HCT116 (cell line): ENCODE data around the gene LRRC74B. TPM values are rescaled to one million over a fixed set of nuclear protein-coding genes. Genes with fewer than 3 reads are reported as not detected.

Experiments
- ATAC-seq: fragments of 200-7000 bp; cut with Tn5 transposase; 2 replicates; pipeline ENCODE4 v1.9.1; 2020; ENCODE audit warnings: mild to moderate bottlenecking, moderate library complexity
- BruUV-seq: library from RNA; stranded (reverse); fragments of 400-500 nt; replicated peaks from 2 replicates; lab custom pipeline; 2021; lab: Mats Ljungman, UMichigan
- CTCF ChIA-PET: fragments of 300-600 bp; sonication (Branson Sonifier 250); formaldehyde crosslinking; loops from one replicate; lab custom pipeline; 2021; ENCODE audit warnings: antibody characterized with exemption; lab: Charles Lee
- POLR2A ChIA-PET: fragments of 300-600, 350-600 bp; sonication (Branson Sonifier 250); formaldehyde crosslinking; loops from one replicate; lab custom pipeline; 2021; ENCODE audit warnings: antibody characterized with exemption; lab: Charles Lee
- RAD21 ChIA-PET, 2 experiments: fragments of 300-600 bp; sonication (Branson Sonifier 250); formaldehyde crosslinking; loops; one replicate each; lab custom pipeline; 2023; ENCODE audit warnings: low total read pairs in 2 of 2; ENCODE audit not compliant: uncharacterized antibody in 2 of 2, unreplicated experiment in 2 of 2, low non-redundant PET in 1 of 2; lab: Charles Lee
- DNase-seq: peaks from one replicate; pipeline ENCODE4 v3.0.0-alpha.2; 2010; ENCODE audit warnings: low read depth, low spot score
- H2AFZ ChIP-seq: fragments of 200-600 bp; shearing (Covaris generic), sonication (generic); 2 replicates; pipeline ENCODE4 v1.6.1; 2017; ENCODE audit warnings: low read depth, mixed run types, mixed read lengths, antibody characterized with exemption, low read length; ENCODE audit not compliant: poor library complexity, severe bottlenecking
- H3K27ac ChIP-seq: 2 replicates; pipeline ENCODE4 v1.5.1; 2012; ENCODE audit warnings: low read depth, low read length
- H3K27me3 ChIP-seq: fragments of 200-600 bp; sonication (generic); 2 replicates; pipeline ENCODE4 v1.6.1; 2016; ENCODE audit warnings: mixed run types, low read length, mixed read lengths; ENCODE audit not compliant: insufficient read depth
- H3K36me3 ChIP-seq, 2 experiments: fragments of 200-500 bp in 1 of 2; fragments of 200-600 bp in 1 of 2; sonication (Bioruptor generic) in 1 of 2; sonication (generic) in 1 of 2; 2 replicates each; pipeline versions ENCODE4 v1.5.1 to v1.6.1; 2014 to 2016; ENCODE audit warnings: low read length in 2 of 2, inconsistent platforms in 1 of 2, mixed read lengths in 1 of 2, mixed run types in 1 of 2; ENCODE audit not compliant: insufficient read depth in 2 of 2, control insufficient read depth in 1 of 2
- H3K4me1 ChIP-seq, 2 experiments: fragments of 200-600 bp in 1 of 2; sonication (generic) in 1 of 2; 2 replicates each; pipeline versions ENCODE4 v1.5.1 to v1.6.1; 2012 to 2017; ENCODE audit warnings: low read length in 2 of 2, inconsistent platforms in 1 of 2, mild to moderate bottlenecking in 1 of 2, mixed read lengths in 1 of 2, mixed run types in 1 of 2, moderate library complexity in 1 of 2; ENCODE audit not compliant: insufficient read depth in 2 of 2, control insufficient read depth in 1 of 2
- H3K4me2 ChIP-seq: fragments of 200-600 bp; sonication (generic); 2 replicates; pipeline ENCODE4 v1.6.1; 2017; ENCODE audit warnings: mixed run types, low read length, mixed read lengths
- H3K4me3 ChIP-seq, 2 experiments: fragments of 200-600 bp in 1 of 2; sonication (generic) in 1 of 2; replicated peaks in 1 of 2; 2 replicates each; pipeline ENCODE4 v1.5.1; 2011 to 2016; ENCODE audit warnings: low read length in 2 of 2, control low read depth in 1 of 2, low read depth in 1 of 2, mild to moderate bottlenecking in 1 of 2, mixed read lengths in 1 of 2, mixed run types in 1 of 2
- H3K79me2 ChIP-seq: fragments of 200-600 bp; sonication (generic); 2 replicates; pipeline ENCODE4 v1.6.1; 2017; ENCODE audit warnings: mild to moderate bottlenecking, mixed run types, low read length, moderate library complexity, mixed read lengths; ENCODE audit not compliant: insufficient read depth
- H3K9ac ChIP-seq: fragments of 200-600 bp; sonication (generic); 2 replicates; pipeline ENCODE4 v1.6.1; 2016; ENCODE audit warnings: low read length, mixed read lengths
- H3K9me2 ChIP-seq: fragments of 200-600 bp; sonication (generic), shearing (Covaris generic); 2 replicates; pipeline ENCODE4 v1.6.1; 2017; ENCODE audit warnings: mixed run types, mild to moderate bottlenecking, moderate library complexity; ENCODE audit not compliant: insufficient read depth
- H3K9me3 ChIP-seq, 2 experiments: fragments of 200-500 bp in 1 of 2; fragments of 200-600 bp in 1 of 2; sonication (Bioruptor generic) in 1 of 2; sonication (generic) in 1 of 2; 2 replicates each; pipeline ENCODE4 v1.6.1; 2014 to 2017; ENCODE audit warnings: low read length in 2 of 2, mixed read lengths in 2 of 2, inconsistent platforms in 1 of 2, low read depth in 1 of 2, mild to moderate bottlenecking in 1 of 2, mixed run types in 1 of 2, moderate library complexity in 1 of 2; ENCODE audit not compliant: control insufficient read depth in 1 of 2, insufficient read depth in 1 of 2
- H4K20me1 ChIP-seq: fragments of 200-600 bp; sonication (generic), shearing (Covaris generic); 2 replicates; pipeline ENCODE4 v1.6.1; 2017; ENCODE audit warnings: mixed run types, mild to moderate bottlenecking, moderate library complexity; ENCODE audit not compliant: insufficient read depth
- ATF3 ChIP-seq: IDR thresholded peaks from 2 replicates; pipeline ENCODE4 v1.6.1; 2012
- CBX3 ChIP-seq: IDR thresholded peaks from 2 replicates; pipeline ENCODE4 v1.6.1; 2012; ENCODE audit warnings: low read depth
- CEBPB ChIP-seq: IDR thresholded peaks from 2 replicates; pipeline ENCODE4 v1.6.1; 2012; ENCODE audit warnings: low read depth
- CTCF ChIP-seq, 3 experiments: fragments of 200-600 bp in 1 of 3; sonication (generic) in 1 of 3; IDR thresholded peaks in 2 of 3; conservative IDR thresholded peaks in 1 of 3; 2 replicates each; pipeline ENCODE4 v1.5.1; 2012 to 2017; ENCODE audit warnings: low read depth in 2 of 3, low read length in 2 of 3, antibody characterized with exemption in 1 of 3, borderline replicate concordance in 1 of 3, control low read depth in 1 of 3, mild to moderate bottlenecking in 1 of 3, mixed read lengths in 1 of 3, mixed run types in 1 of 3, moderate library complexity in 1 of 3; ENCODE audit not compliant: insufficient read depth in 1 of 3
- EZH2 ChIP-seq: fragments of 200-600 bp; sonication (generic); IDR thresholded peaks from 2 replicates; pipeline ENCODE4 v1.6.1; 2017; ENCODE audit warnings: antibody characterized with exemption, mixed run types
- FOSL1 ChIP-seq: IDR thresholded peaks from 2 replicates; pipeline ENCODE4 v1.6.1; 2012; ENCODE audit warnings: low read depth
- JUND ChIP-seq: IDR thresholded peaks from 2 replicates; pipeline ENCODE4 v1.6.1; 2012
- MAX ChIP-seq: IDR thresholded peaks from 2 replicates; pipeline ENCODE4 v1.6.1; 2012
- RAD21 ChIP-seq: IDR thresholded peaks from 2 replicates; pipeline ENCODE4 v1.6.1; 2012; ENCODE audit warnings: low read depth, mild to moderate bottlenecking
- REST ChIP-seq: IDR thresholded peaks from 2 replicates; pipeline ENCODE4 v1.6.1; 2012; ENCODE audit warnings: low read depth
- SP1 ChIP-seq: IDR thresholded peaks from 2 replicates; pipeline ENCODE4 v1.6.1; 2012; ENCODE audit warnings: low read depth
- SRF ChIP-seq: IDR thresholded peaks from 2 replicates; pipeline ENCODE4 v1.6.1; 2012; ENCODE audit warnings: low read depth
- YY1 ChIP-seq: IDR thresholded peaks from 2 replicates; pipeline ENCODE4 v1.6.1; 2011; ENCODE audit warnings: low read length, low read depth, moderate library complexity, mild to moderate bottlenecking; ENCODE audit not compliant: insufficient replicate concordance; ENCODE audit errors: extremely low read depth
- ZNF274 ChIP-seq: fragments of 200-500 bp; sonication (Bioruptor generic); IDR thresholded peaks from 2 replicates; pipeline ENCODE4 v1.6.1; 2014; ENCODE audit warnings: mild to moderate bottlenecking, low read depth, low read length, inconsistent platforms
- intact Hi-C: fragments of 100-400 bp; cut with micrococcal nuclease; formaldehyde crosslinking; loops from 2 replicates; pipeline ENCODE4 v1.10.0; 2022
- total RNA-seq: library from RNA; stranded (reverse); gene quantifications from one replicate; pipeline ENCODE4 v1.2.1, GENCODE V29; 2021; ENCODE audit not compliant: unreplicated experiment

LRRC74B gene
- total RNA-seq, 1 experiment from 2014 or later, result not detected

- TF ChIP-seq CTCF (IDR thresholded peaks at IDR 0.05 in 2 of 3, conservative IDR thresholded peaks at IDR 0.05 in 1 of 3; ENCODE audit: borderline replicate concordance in 1 of 3, insufficient read depth in 1 of 3, low read depth in 2 of 3, low read length in 2 of 3) (no peak), FOSL1 (no peak)
These were observed 21.5 kb downstream of the LRRC74B start (continued) for GRCh38 chr22:21067075-21067900.

- ChIA-PET CTCF (no interaction called here), RAD21 (no interaction called here)
- BruUV-seq, result no TSS peak
These were observed 22.3 kb downstream of the LRRC74B start for GRCh38 chr22:21067901-21068680.

More at GRCh38 chr22:21067901-21068680, 22.3 kb downstream of the LRRC74B start:
- H3K36me3 ChIP-seq, result no peaks in the 10 kb centered on the region
- DNase-seq, result no peak
- H3K4me1 ChIP-seq, result no peaks in the 10 kb centered on the region
- peaks cover 3% of the 10 kb centered on the region; the same call in 1 of the 2 replicates for H3K27me3 ChIP-seq
- H3K9me3 ChIP-seq, result 0 out of 4 replicates have a peak, but pooled peaks cover 0 to 4% of the 10 kb centered on the region in 2 experiments
- H4K20me1 ChIP-seq, result no peaks in the 10 kb centered on the region
- intact Hi-C loops, result no loop called here
- TF ChIP-seq SRF (no peak), RAD21 (no peak), REST (no peak), YY1 (no peak), ZNF274 (no peak), CBX3 (no peak), SP1 (no peak), JUND (no peak), MAX (no peak), CEBPB (no peak), ATF3 (no peak), FOSL1 (no peak), EZH2 (no peak)
- TF ChIP-seq, all 23 proteins: peak for 0
- Histone ChIP-seq H2AFZ (no peak overlapping the region), H3K4me2 (no peak overlapping the region), H3K79me2 (no peaks in the 10 kb centered on the region), H3K27ac (no peak overlapping the region), H3K9me2 (no peaks in the 10 kb centered on the region), H3K9ac (no peak overlapping the region), H3K4me3 (no peak overlapping the region)
- no peak for ATAC-seq
- POLR2A ChIA-PET, result no interaction called here
